ENCODE data around the gene DCAKD. TPM values are rescaled to one million over a fixed set of nuclear protein-coding genes. Genes with fewer than 3 reads are reported as not detected.

Gene DCAKD
- total RNA-seq, 2 donors from 2014 or later = 91.1 to 111 TPM

DNA sequence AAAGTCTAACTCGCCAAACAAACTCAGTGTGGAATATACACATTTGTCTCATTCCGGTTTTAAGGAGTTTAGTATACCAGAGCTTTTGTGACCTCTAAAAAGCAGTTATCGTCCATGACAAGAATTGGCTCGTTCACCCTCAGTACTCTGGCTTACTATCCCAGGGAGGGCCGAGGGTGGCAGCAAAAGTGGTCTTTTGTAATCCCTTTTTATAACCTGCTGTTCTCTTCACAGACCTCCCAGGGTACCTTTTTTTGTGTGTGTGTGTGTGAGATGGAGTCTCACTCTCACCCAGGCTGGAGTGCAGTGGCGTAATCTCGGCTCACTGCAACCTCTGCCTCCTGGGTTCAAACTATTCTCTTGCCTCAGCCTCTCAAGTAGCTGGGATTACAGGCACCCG lies 18.6 kb upstream of the DCAKD start:
- Histone ChIP-seq H3K4me3 (no peak overlapping the region), H3K27ac (no peak overlapping the region), H3K9me3 (no peaks in the 10 kb centered on the region), H3K36me3 (no peaks in the 10 kb centered on the region), H3K27me3 (replicated peaks; ENCODE audit: insufficient read depth) (no peaks in the 10 kb centered on the region), H3K4me1 (replicated peaks) (no peaks in the 10 kb centered on the region)
- DNase-seq (ENCODE audit: low spot score) = no peak
- intact Hi-C loops (cut with DNase I) = no loop called here
- TF ChIP-seq POLR2AphosphoS5 (IDR thresholded peaks at IDR 0.05) (no peak), POLR2A (IDR thresholded peaks at IDR 0.05) (no peak)
- TF ChIP-seq, protein P1, sequence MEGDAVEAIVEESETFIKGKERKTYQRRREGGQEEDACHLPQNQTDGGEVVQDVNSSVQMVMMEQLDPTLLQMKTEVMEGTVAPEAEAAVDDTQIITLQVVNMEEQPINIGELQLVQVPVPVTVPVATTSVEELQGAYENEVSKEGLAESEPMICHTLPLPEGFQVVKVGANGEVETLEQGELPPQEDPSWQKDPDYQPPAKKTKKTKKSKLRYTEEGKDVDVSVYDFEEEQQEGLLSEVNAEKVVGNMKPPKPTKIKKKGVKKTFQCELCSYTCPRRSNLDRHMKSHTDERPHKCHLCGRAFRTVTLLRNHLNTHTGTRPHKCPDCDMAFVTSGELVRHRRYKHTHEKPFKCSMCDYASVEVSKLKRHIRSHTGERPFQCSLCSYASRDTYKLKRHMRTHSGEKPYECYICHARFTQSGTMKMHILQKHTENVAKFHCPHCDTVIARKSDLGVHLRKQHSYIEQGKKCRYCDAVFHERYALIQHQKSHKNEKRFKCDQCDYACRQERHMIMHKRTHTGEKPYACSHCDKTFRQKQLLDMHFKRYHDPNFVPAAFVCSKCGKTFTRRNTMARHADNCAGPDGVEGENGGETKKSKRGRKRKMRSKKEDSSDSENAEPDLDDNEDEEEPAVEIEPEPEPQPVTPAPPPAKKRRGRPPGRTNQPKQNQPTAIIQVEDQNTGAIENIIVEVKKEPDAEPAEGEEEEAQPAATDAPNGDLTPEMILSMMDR (IDR thresholded peaks at IDR 0.05) = no peak
- WGBS = 76% methylated on average over 8 of the region's 8 CpGs

DNA sequence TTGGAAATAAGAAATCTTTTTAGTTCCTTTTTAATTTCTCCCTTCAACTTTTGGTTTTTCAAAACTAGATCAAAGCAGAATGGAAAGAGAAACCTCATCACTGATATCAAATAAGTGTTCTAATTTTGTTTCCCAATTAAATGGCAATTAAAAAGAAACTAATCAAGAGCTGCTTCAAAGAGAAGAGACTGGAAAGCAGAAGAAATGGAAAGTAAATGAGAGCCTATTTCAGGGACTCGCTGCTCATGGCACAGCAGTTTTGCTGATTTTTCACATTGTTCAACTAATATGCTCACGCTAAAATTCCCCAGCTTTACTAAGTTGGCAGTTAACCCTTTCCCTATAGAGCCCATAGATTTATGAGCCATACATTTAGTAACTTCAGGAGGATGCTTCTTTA lies 16.2 kb upstream of the DCAKD start:
- peaks cover 1% of the 10 kb centered on the region for H3K4me1 ChIP-seq (replicated peaks)

GRCh38 chr17:45063198-45063597 lies 11.8 kb upstream of the DCAKD start:
- H3K36me3 ChIP-seq = no peaks in the 10 kb centered on the region
- no peaks in the 10 kb centered on the region for H3K27me3 ChIP-seq (replicated peaks; ENCODE audit: insufficient read depth)
- H3K27ac ChIP-seq = no peak overlapping the region
- 60% methylated on average over 1 of the region's 1 CpG for WGBS
- peaks cover 4% of the 10 kb centered on the region for H3K4me1 ChIP-seq (replicated peaks)
- H3K9me3 ChIP-seq = no peaks in the 10 kb centered on the region
- H3K4me3 ChIP-seq = no peak overlapping the region
- DNase-seq (ENCODE audit: low spot score) = no peak
- intact Hi-C loops (cut with DNase I) = loop anchor here (5.0 kb wide), 1 partner anchor 44 kb away; no protein-coding TSS in a partner anchor
- TF ChIP-seq POLR2AphosphoS5 (IDR thresholded peaks at IDR 0.05) (no peak), POLR2A (IDR thresholded peaks at IDR 0.05) (no peak)
- TF ChIP-seq, protein P1 (IDR thresholded peaks at IDR 0.05) = no peak

More for the DNA sequence above, 16.2 kb upstream of the DCAKD start:
- Histone ChIP-seq H3K36me3 (no peaks in the 10 kb centered on the region), H3K27me3 (replicated peaks; ENCODE audit: insufficient read depth) (no peaks in the 10 kb centered on the region), H3K4me3 (no peak overlapping the region), H3K9me3 (no peaks in the 10 kb centered on the region), H3K27ac (no peak overlapping the region)
- intact Hi-C loops (cut with DNase I) = no loop called here
- TF ChIP-seq, protein P1 (IDR thresholded peaks at IDR 0.05) = no peak
- no peak for TF ChIP-seq POLR2A (IDR thresholded peaks at IDR 0.05)
- no peak for TF ChIP-seq POLR2AphosphoS5 (IDR thresholded peaks at IDR 0.05)
- 89% methylated on average over 2 of the region's 2 CpGs for WGBS
- no peak for DNase-seq (ENCODE audit: low spot score)

DNA sequence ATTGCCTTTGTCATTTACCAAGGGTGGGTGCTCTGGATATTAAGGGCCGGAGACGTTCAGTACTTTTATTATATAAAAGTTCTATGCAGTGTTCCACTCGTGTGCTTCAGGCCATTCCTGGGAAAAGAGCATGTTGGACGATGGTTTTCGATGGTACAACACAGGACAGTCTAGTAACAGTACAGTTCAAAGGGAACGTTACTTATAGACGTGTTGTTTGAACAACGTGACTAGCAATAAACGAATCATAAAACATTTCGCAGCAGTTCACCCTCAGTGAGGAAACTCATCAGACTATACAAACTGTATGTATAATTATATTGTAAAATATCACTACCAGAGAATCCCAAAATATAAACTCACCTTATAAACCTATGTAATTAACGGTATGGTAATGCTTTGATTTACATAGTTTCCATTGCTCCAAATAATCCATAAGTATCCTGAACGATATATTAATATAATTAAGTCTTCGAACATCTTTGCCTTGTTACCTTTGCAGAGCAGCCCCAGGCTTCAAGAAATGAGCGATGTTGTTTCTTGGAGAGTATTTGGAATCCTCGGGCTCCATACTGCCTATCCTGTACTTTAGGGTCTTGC lies 10.3 kb upstream of the DCAKD start:
- Histone ChIP-seq H3K4me1 (replicated peaks) (peaks cover 4% of the 10 kb centered on the region), H3K9me3 (no peaks in the 10 kb centered on the region), H3K27ac (peak overlapping the region in 1 of 2 donors; percentile 87), H3K4me3 (peak overlapping the region; percentile 65 to 74), H3K27me3 (replicated peaks; ENCODE audit: insufficient read depth) (no peaks in the 10 kb centered on the region), H3K36me3 (no peaks in the 10 kb centered on the region)
- intact Hi-C loops (cut with DNase I) = loop anchor here (5.0 kb wide), 1 partner anchor 46 kb away; no protein-coding TSS in a partner anchor
- WGBS = 11% methylated on average over 15 of the region's 15 CpGs
- DNase-seq (ENCODE audit: low spot score) = no peak
- TF ChIP-seq, protein P1 (IDR thresholded peaks at IDR 0.05) = no peak
- TF ChIP-seq POLR2AphosphoS5 (IDR thresholded peaks at IDR 0.05) = no peak
- no peak for TF ChIP-seq POLR2A (IDR thresholded peaks at IDR 0.05)
